ENCODE measurements around the gene TRAF3.
"Not testable (repeated sequence)": the region's sequence is repeated elsewhere in the genome, so short reads cannot be mapped to it uniquely, and the experiment has no call there.

TRAF3 gene

DNA sequence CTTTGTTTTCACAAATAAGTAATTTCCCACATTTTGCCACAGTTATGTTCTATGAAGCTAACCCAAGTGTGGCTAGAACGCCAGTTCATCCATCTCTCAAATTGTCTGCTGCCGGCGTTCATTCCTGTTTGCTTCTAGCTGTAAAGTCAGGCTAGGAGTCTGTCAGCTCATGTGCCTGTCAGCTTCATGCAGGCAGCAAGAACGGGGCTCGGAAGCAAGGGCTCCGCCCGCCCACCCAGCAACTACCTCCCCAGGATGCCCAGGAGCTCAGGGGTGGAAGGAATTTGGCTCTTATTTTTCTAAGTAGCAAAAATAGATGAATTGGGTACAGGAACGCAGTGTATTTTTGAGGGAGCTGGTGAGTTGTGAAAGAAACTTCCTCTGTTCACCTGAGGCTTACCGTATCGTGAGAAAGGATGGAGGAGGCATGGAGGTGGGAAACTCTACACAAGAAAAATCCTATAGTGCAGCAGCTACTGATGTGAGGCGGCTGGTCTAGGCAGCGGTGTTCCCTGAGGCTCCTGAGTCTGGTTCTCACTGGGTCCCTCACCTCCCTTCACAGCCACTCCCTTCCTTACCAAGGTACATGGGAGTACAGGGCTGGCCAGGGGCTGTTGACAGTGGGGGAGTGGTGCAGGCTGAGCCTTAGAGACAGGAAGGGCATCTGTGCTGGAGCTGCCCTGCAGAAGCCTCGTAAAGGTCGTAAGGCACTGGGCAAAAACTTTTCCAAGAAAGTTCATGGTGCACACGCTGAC lies 90.8 kb downstream of the TRAF3 start:
- DNase-seq, result no peak

DNA sequence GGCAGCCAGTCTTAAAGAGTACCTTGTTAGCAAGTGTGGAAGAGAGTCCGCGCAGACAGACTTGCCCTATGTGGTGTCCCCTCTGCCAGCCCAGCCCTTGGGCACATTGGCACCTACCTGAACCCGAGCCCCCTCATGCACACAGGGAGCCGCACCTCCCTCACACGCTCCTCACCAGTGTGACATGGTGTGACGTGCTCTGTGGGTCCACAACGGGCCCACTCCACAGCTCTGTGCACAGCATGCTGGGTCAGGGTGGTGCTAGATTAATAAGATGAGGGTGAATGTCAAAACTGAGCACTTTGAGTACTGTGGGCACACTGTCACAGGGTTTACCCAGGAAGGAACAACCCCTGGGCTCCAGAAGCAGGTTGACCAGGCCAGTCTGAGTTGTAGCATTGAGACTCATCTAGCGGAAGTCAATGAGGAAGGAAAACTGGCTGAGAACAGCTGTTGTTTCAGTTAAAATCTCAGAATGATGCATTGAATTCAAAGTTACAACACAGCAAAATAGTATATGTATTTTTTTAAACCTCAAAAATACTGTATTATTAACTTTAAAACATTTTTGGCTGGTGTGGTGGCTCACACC lies 91.8 kb downstream of the TRAF3 start:
- no peak for DNase-seq

DNA sequence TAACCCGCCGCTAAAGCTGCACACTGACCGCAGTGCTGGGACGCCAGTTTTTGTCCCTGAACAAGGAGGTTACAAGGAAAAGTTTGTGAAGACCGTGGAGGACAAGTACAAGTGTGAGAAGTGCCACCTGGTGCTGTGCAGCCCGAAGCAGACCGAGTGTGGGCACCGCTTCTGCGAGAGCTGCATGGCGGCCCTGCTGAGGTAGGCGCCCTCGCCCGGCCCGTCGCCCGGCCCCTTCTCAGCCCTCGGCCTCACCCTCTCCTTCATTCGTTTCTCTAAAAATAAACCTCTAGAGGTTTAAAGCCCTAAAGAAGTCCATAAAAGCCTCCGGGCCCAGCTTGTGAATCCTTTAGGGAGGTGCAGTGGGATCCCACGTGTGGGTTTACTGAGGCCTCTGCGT lies 93.0 kb downstream of the TRAF3 start:
- DNase-seq, result no peak

DNA sequence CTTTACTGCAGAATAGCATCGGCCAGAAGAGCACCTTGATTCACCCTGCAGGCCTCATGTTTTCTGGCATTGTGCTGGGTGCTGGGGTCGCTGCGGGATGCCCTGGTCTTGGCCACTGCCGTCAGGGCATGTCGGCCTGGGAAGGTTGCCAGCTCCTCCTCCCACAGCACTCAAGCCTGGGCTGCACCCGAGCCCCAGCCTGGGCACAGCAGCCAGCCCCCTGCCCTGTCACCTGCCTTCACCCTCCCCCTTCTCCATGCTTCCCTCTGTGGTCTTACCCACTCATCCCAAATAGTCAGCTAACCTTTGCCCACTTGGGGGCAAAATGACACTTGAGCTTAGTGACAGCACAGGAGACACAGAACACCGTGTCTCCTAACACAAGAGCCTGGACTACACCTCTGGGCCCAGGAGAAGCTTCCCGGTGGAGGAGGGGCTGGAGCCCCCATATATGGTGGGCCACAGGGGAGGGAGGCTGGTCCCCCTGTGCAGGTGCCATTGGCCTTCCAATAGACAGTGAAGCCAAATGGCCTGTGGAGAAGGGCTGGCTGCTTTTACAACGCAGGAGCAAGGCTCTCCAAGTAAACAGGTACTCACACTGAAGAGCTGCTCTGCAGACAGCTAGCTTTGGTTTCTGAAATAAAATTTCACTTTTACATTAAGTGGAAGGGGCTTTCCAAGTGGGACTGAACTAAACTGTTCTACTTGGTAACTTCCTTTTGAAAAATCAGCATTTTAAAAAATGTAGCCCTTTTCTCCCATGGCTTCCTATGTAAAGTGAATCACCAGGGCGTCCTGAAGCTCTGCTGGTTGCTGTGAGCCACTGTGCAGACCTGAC lies 94.0 kb downstream of the TRAF3 start:
- DNase-seq, result no peak

DNA sequence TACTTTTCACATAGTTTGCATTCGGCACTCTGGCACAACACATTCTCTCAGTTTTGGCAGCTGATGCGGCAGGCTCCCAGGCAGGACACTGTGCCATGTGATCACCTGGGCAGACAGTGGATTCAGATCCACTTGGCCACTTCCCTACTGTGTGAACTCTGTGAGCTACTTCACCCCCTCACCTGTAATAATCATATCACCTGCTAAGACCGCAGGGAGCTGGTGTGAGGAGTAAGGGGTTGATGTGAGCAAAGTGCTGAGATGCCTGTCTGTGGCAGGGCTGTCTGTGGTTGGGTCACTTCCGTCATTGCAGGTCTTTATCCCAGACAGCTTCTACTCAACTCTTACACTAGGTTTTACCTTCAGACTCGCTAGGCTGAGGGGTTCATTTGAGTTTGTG lies 94.8 kb downstream of the TRAF3 start:
- no peak for DNase-seq

DNA sequence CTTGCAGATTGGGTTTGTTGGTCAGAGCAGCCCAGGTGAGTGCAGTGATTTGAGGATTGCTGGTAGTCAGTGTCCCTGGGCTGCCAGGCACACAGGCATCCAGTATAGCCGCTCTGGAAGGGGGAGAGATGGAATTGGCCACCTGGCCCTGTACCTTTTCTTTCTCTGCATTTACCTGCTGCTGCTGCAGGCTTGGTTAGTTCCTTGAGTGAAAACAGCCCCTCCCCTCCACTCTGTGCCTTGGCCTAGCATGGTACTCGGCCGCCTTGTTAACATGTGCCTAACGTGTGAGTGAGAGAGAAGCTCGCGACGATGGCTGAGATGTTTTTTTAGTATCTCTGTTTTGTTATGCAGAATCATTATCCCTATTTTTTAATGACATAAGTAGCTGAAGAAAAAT lies 95.9 kb downstream of the TRAF3 start:
- DNase-seq, result no peak

DNA sequence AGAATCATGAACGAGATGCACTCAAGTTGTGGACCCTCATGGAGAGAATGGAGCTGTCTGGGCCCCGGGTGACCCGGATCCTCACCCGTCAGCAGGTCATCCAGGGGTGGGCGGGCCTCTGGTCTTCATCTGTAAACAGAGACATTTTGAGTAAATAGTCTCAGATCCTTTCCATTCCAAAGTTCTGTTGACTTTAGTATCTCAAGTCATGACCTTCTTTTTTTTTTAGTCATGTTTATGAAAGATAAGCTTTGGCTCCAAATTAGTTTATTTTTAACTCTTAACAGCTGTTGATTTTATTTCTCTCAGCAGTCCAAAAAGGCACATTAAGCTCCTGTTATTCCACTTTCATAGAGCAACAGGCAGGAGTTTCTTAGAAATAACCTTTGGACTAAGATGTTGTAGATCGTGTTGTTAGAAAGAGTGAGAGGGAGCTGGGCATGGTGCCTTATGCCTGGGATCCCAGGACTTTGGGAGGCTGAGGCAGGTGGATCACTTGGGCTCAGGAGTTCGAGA lies 96.4 kb downstream of the TRAF3 start:
- DNase-seq, result no peak

DNA sequence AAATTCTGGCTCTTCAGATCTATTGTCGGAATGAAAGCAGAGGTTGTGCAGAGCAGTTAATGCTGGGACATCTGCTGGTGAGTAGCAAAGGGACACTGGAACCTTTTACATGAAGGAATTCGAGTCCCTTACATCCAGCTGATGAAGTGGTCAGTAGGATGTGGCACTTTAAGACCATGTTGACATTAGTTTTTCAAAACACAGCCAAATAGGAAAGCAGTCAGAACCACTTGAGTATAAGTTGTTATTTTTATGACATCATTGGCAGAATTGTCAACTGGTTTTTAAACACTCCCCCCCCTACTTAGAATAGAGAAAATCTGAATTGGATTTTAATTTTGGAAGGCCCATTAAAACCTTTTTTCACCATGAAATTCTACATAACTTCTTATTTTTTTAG lies 98.4 kb downstream of the TRAF3 start:
- DNase-seq, result no peak

DNA sequence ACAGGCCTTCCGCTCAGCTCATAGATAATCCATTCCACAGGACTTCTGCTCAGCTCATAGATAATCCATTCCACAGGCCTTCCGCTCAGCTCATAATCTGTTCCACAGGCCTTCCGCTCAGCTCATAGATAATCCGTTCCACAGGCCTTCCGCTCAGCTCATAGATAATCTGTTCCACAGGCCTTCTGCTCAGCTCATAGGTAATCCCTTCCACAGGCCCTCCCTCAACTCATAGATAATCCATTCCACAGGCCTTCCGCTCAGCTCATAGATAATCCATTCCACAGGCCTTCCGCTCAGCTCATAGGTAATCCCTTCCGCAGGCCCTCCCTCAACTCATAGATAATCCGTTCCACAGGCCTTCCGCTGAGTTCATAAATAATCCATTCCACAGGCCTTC lies 100.3 kb downstream of the TRAF3 start:
- not testable (repeated sequence) for DNase-seq

DNA sequence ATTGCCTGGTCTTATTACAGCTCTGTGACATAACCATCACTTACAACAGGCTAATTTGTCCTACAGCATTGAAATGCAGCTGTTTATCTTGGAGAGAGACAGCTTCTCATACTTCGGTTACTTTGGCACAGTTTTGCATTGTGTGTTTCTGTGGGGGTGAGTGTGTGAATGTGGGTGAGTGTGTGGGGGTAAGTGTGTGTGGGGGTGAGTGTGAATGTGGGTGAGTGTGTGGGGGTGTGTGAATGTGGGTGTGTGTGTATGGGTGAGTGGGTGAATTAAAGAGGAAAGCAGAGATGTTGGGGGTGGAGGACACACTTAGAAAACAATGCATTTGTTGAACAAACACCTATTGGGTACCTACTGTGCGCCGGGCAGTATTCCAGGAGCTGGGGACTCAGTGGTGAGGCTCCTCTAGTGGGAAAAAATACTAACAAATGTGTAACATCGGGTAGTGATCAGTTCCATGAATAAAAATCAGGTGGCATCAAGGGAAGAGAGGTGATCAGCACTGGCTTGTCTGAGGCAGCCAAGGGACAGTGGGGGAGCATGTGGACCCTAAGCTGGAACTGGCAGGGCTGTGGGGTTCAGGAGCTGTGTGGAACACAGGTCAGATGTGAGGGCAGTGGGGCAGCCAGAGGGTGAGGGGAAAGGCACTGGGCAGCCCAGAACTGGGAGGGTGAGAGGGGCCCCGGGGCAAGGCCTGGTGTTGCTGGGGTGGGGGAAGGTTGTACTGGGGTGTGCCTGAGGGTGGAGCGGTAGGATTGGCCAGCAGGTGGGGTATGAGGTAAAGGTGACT lies 101.1 kb downstream of the TRAF3 start:
- no peak for DNase-seq

DNA sequence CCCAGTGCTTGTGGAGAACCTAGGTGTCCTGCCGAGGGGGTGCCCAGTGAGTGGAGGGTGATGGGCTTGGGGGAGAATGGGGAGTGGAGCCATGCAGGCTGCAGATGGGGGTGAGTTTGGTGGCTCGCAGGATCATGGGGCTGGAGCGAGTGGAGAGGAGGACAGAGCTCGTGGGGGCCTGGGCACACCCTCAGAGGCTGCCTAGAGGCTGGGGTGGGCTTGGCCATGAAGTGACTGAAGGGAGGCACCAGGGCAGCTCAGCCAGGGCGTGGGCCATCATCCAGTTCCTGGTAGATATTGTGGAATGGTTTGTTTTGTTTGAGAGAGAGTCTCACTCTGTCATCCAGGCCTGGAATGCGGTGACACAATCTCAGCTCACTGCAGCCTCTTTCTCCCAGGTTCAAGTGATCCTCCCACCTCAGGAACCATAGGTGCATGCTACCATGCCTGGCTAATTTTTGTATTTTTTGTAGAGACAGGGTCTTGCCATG lies 101.8 kb downstream of the TRAF3 start:
- no peak for DNase-seq

DNA sequence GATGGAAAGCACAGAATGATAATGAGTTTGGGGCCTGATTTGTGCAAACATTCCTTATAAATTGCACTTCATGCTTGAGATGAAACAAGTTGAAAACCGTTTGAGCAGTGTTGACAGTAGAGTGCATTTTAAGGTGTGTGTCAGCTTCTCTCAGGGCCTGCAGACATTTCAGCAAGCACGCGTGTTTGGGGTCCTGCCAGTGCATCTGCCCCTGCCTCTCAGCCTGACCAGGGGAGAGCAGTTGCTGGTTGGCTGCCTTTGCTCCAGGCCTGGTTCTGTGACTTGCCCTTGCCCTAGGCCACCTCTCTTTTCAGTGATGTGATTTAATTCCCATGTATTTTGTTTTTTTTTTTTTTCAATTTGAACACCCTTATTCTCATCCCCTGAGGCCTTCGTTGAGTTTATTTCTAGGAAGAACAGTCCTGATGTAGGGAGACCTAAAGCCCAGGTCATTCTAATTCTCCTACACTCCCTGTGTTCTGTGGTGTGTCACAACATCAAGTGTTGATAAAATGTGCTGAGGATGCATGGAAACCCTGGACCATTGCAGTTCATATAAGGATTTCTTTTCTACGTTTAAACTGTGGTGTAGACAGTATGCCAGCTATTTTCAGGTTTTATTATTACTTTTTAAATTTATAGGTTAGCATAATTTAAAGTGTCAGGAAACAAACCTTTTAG lies 105.1 kb downstream of the TRAF3 start:
- DNase-seq, result no peak

DNA sequence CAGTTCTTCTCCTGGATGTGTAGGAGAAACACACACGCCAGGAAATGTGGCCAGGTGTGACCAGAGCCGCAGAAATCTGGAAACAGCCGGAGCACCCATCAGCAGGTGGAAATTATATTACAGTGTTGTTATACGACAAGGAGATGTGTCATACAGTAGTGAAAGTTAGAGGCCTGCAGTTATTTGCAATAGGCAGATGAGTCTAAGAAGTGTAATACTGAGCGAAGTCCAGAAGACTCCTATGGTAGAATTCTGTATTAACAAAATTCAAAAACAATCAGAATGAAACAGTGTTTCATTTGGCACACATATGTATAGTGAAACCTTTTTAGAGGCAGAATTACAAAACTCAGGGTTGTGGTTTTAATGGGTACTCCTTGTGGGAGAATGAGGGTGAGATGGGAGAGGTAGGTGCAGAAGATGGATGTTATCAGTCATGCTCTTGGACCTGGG lies 105.9 kb downstream of the TRAF3 start:
- no peak for DNase-seq

DNA sequence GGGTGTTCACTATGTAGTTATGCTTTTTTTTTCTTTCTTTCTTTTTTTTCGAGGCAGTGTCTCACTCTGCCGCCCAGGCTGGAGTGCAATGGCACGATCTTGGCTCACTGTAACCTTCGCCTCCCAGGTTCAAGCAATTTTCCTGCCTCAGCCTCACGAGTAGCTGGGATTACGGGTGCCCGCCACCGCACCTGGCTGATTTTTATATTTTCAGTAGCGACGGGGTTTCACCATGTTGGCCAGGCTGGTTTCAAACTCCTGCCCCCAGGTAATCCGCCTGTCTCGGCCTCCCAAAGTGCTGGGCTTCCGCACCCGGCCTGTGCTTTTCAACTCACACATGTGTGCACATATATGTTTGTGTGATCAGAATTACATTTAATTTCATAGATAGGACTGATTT lies 106.3 kb downstream of the TRAF3 start:
- no peak for DNase-seq

DNA sequence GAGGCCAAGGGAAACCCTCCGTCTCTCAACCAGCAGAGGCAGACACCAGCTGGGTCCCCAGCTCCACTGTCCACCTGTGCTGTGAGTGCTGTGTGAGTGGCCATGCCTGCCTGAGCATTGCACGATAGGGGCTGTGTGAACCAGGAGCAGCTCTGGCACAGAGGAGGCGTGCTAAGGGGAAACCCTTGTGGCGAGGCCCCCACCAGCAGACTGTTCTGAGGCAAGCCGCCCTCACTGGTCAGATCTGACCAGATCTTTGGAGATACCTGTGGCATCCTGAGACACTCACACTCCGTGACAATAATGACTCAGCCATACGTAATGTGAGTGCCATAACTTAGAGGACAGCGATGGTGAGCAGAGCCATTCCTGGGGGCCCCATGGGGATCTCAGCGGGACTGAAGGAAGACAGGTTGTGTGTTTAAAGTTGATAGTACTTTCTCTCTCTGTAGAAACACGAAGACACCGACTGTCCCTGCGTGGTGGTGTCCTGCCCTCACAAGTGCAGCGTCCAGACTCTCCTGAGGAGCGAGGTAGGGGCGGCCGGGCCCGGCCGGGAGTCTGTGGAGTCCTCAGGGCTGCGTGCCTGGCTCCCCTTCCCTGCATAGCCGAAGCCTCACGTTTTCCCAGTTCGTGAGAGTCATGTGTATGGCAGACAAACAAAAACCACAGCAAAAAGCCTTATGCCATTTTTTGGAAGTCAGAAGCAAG lies 108.6 kb downstream of the TRAF3 start:
- DNase-seq, result no peak

DNA sequence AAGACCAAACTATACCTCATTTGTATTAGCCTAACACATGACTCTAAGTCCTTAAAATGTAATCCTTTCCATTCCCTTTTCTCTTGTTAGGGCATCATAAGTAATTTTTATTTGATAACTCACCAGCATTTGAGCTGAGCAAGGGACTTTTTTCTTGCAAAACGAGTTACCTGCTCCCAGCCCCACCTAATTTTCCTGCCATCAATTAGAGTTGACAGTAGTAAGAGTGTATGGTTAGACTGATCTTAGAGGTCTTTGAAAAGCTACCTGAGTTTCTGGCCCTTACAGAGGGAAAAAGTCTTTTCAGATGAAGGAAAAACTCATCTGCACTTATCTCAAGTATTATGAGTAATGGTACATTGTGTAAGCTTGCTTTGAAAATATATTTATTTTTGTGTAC lies 111.5 kb downstream of the TRAF3 start:
- no peak for DNase-seq

DNA sequence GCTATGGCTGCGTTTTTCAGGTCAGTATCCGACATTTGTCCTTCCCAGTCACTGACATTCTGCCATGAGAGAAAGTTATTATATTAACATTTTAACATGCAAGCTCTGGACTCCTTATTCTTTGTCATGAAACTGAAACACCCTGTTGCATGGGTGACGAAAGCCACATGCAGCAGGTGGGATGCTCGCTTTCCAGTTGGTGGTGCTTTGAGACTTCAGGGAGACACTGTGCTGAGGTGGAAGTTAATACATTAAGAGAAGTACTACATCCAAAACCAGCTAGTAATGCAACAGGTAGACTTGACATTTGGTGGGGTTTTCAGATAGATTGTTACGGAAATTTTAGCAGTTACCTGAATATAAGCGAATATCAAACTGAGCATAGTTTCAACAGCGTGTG lies 112.4 kb downstream of the TRAF3 start:
- no peak for DNase-seq

DNA sequence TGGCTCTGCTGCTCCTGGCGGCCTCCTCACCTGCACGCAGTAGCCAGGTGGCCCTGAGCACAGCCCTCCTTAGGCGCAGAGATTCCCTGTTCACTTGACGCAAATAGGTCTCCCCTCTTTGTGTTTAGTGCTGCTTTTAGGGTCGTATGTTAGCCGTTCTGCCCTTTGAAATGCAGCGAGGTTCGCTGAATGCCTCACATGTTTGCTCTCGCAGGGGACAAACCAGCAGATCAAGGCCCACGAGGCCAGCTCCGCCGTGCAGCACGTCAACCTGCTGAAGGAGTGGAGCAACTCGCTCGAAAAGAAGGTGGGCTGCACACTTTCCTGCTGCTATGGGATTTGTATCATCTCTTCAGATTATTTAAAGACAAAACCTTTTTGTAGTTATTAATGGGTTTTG lies 113.9 kb downstream of the TRAF3 start:
- no peak for DNase-seq

DNA sequence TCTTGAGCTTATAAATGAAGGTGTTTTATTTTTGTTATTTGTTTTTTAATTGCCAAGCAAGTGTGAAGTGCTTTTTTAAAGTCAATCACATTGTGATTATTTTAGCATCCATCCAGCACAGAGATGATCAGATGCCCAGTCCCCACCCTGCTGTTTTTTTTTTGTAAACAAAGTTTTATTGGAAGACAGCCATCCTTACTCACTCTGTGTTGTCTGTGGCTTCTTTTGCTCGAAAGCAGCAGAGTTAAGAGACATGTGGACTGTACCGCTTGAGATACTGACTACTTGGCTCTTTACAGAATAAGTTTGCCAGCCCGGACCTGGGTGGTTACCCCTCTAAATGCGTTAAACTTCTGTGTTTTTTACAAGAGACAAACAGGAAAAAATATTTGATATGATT lies 114.3 kb downstream of the TRAF3 start:
- no peak for DNase-seq

DNA sequence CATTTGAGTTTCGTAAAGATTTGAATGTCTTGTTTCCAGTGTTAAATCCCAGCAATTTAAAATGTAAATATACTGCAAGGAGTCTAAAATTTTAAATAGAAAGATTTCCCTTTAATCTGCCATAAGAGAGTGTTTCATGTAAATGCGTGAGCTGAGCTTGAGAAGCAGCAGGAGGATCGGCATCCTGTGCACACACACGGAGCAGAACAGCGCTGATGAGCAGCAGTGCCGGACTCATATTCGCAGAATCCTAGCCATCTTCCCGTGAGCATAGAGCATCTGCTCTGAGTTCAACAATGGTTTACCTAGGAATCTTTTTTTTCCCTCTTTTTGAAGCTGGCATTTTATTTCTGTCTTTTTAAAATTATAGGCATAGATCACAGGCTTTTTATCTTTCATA lies 115.4 kb downstream of the TRAF3 start:
- no peak for DNase-seq

DNA sequence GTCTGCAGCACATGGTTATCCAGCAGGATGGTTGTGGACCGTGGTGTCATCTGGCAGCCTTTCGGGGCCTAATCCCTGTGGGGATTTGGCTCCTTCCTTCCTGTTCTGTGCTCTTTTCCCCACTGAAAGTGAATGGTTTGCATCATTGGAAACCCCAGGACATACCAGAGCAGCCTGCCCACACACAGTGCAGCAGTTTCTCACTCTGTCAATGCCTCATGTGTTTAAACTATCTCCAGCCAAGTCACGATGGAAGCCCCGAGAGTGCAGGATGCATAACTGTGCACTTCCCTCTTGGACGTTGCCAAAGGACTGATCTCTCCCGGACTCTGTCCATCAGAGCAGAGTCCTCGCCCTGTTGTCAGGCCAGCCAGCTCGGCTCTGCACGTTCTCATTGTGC lies 116.2 kb downstream of the TRAF3 start:
- DNase-seq, result no peak
